ENCODE results near the gene ZNF22.
"Not testable (repeated sequence)": the region's sequence is repeated elsewhere in the genome, so short reads cannot be mapped to it uniquely, and the experiment has no call there.

ZNF22 gene

DNA sequence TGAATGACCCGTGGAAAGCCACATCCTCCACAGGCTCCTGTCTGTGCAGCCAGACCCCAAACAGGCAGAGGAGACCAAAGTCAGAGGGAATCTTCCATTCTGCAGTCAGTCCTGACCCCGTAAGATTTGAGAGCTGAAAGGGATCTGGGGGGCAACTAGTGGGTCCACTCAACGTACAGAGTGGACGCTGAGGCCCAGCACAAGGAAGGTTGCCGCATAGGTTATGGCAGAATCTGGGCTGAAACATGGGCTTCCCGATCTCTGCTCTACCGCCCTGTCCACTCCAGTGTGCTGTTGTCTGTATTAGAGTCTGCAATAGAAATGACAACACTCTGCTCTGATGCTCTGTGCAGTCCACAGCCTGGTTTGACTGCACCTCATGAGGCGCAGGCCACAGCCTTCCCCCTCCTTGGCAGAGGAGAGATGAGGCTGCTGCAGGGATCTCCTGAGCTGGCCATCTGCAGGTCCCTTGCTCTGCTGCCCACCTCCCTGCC lies 7.9 kb upstream of the ZNF22 start:
- DNase-seq = no peak

DNA sequence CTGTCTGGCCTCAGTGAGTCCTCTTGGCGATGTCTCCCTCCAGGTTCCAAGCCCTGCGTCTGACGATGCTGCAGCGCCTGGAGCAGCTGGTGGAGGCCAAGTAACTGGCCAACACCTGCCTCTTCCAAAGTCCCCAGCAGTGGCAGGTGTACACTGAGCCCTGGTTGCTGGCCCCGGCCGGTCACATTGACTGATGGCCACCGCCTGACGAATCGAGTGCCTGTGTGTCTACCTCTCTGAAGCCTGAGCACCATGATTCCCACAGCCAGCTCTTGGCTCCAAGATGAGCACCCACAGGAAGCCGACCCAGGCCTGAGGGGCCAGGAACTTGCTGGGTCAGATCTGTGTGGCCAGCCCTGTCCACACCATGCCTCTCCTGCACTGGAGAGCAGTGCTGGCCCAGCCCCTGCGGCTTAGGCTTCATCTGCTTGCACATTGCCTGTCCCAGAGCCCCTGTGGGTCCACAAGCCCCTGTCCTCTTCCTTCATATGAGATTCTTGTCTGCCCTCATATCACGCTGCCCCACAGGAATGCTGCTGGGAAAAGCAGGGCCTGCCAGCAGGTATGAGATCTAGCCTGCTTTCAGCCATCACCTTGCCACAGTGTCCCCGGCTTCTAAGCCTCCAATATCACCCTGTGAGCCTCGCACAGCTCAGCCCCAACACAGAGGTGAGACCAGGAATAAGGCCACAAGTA lies 7.3 kb upstream of the ZNF22 start:
- no peak for DNase-seq

DNA sequence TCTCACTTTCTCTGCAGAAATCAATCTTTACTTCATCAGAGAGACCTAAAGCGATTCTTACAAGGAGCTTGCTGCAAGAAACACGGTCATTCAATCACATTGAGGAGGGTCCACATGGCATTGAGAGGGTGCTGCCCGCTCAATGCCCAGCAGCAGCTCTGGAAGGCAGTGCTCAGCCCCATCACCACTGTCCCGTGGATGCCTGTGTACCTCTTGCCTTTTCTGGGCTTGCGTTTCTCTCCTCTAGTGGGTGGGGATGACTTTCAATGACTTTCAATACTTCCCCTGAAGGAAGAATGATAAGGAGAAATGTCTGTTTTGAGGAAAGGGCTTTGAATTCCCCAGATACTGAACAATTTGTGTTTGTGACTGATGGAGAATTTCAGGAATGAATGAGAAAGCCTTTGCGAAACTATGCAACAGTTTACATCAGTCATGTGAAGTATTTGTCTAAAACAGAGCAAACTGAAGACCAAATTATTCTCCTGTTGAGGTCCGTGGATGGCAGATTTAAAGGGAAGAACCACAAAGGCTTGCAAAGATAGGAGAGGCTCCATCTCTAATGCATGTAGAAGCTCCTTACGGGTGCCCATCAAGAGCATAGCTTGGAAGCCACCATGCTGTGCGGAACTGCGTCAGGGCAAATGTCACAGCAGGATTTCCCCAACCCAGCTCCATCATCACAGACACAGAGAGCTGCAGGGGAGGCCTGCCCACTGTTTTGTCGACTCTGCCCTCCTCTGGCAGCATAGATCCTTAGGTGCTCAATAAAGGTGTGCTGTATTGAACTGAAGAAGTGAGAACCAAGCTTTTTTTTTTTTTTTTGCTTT lies 6.6 kb upstream of the ZNF22 start:
- no peak for DNase-seq

DNA sequence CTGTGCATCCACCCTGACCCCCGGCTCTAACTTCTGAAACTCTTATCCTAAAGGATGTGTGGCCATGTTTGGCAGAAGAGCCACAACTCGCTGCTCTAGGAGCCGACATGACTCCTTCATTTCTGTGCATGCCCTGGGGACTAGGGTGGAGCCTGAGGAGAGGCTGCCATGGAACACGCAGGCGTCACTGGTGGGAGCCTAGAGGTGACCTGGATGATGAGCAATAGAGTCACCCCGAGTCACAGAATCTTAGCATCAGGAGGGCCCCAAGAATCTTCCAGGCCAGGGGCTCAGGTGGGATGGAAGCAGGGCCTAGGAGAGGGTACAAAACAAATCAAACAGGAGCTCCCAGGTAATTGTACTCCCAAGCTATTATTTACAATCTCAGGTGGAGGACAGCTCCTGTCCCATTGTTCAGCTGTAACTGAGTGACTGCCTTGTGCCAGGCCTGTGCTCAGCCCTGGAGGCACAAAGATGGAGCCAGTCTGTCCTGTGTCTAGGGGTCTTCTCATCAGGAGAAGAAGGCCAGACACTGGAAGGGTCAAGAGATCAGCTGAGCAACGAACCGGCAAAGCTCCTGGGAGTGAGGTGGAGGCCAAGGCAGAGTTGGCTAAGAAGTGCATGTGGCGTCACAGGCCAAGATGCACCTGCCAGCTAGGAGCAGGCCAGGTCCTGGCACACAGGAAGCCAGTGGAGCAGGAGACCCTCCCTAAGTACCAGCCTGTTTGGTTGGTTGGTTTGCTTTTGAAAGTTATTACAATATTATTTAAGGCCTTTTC lies 5.8 kb upstream of the ZNF22 start:
- DNase-seq = no peak

DNA sequence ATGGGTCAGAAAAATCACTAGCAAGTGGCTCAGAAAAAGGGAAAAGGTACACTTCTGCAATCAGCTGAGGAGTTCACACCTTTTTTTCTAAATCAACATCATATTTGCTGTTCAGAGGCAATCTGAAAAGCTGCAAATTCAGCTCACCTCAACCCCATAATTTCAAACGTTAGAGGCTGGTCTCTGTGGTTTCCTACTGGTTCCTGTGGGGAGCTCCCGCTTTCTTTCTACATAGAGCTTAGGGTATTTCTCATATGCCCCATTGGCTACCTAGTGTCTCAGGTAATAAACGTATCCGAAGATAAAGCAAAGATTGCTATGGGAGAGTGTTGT lies 5.2 kb upstream of the ZNF22 start:
- no peak for DNase-seq

DNA sequence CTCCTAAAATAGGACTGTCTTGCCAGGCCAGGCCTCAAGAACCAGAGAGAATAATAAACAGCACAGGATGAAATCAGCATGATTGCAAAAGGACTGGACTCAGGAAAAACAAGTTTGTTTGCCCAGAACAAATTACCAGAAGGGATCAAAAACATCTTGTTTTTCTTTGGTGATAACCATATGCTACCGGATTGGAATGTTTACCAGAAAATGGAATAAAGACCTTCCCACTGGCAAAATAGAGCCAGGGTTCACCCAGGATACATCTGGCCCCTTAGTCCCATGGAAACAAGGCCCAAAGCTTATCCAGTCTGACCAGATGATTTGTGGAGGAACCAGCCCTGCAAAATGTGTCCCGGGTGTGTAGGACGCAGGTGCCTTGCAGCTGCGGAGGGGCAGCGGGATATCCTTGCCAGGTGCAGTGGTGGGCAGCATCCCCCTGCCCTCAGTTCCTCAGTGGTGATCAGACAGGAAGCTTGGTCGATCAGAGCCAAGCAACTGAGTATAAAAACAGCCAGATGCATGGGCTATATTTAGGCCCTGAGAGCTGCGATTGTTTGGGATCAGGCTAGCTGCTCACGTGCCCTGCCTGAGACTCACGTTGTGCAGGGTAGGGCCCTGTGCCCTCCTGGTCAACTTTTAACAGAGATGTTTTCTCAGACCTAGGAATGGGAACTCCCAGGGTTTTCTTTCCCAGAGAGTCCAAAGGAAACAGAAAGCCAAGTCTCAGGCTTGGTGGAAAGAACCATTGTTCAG lies 4.6 kb upstream of the ZNF22 start:
- peak; percentile 49 for DNase-seq

DNA sequence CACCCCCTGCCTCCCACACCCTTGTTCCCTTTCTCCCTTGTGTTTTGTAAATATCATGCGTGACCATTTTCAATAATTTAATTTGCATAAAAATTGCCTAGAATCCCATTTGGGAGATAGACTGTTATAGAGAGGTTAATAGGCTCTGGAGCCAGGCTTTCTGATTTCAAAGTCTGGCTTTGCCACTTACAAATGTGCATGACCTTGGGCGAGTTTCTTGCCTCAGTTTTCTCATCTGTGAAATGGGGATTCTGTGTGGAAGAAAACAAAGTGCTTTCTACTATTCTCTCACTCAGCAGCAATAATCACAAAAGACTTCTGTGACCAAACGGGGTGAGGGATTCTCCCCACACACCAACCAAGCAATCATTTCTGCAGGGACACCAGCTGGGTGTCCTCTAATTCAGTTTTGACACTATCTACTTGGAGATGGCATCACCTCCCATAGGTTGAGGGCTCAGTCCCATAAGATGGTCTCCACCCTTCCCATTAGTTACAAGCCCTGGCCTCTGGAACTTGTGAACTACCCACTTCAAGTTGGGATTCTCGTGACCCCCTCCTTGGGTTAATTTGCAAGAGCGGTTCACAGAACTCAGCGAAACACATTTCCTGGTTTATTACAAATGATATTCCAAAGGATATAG lies 3.5 kb upstream of the ZNF22 start:
- DNase-seq = no peak

DNA sequence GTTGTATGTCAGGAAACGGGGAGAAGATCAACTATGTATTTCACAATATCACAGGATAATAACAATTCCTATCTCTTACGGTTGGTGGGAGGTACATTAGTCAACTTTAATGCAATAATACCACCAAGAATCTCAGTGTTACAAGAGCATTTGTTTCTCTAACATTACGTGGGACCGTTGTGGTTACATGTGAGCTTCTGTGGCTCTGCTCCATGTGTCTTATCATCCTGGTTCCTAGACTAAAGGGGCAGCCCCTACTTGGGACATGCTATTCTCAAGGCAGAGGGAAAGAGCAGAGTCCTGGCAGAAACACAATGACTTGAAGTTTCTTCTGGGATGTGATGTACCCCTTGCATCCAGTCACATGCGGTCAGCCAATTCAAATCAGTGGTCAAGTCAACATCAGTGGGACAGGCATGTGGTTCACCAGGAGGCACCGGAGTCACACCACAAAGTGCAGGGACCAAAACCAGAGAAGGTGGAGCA lies 2.5 kb upstream of the ZNF22 start:
- DNase-seq = peak; percentile 34

DNA sequence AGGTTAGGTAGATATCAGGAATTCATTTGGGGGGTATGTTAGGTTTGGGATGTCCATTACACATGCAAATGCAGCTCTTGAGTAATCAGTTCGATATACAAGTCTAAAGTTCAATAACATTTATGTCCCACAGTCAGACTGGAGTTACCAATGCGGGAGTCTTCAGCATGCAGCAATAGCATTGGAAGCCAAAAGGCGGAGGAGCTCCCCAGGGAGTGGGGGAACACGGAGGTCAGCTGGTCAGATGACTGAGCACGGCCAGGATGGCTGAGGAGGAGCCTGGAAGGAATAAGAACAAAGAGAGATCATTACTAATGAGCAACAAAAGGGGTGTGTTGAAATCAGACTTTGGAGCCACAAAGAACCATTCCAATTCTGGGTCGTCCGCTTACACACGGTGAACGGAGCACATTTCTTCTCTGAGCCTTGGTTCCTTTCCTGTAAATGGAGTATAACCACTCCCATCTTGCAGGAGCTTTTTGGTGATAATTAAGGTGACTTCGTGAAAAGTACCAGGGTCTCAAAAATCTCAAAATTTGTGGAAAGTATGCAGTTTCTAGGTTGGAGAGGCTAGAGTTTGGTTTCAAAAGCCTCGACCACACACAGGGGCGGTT lies 478 bp upstream of the ZNF22 start:
- DNase-seq = peak; percentile 61

DNA sequence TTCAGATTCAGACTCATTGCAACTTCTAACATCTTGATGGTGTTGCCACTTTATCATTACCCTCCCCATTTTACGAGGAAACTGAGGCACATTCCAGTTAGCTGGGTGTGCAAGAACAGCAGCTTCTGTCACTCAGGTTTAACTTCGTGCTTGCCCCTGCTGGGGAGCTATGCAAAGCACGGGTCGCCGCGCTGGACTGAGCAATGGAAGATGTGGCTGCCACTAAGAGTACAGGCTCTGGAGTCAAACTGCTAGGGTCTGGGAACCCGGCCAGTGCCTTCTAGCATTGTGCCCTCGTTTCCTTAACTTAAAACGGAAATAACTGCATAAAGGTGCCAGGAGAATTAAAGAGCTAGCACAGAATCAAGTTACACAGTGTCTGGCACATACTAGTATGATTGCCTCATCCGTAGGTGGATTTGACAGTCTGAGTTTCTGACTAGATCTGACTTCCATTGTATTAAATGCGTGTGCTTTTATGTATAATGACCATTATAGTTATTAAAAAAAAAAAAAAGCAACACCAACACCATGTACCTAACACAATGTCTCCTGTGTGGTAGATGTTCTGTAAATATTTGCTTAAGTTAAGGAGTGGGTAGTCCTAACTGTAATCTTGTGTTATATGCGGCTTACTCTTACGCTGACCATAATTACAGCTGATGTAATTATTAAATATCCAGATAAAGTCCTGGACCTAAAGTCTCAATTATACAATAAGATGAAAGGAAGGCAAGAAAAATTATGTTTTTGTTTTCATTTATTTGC lies 842 bp downstream of the ZNF22 start:
- peak; percentile 79 for DNase-seq

DNA sequence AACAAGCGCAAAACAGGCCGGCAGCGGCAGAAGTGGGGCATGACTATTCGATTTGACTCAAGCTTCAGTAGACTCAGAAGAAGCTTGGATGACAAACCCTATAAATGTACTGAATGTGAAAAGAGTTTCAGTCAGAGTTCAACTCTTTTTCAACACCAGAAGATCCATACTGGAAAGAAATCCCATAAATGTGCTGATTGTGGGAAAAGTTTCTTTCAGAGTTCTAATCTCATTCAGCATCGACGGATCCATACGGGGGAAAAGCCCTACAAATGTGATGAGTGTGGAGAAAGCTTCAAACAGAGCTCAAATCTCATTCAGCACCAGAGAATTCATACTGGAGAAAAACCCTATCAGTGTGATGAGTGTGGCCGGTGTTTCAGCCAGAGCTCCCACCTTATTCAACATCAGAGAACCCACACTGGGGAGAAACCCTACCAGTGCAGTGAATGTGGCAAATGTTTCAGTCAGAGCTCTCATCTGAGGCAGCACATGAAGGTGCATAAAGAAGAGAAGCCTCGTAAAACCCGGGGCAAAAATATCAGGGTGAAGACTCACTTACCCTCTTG lies 2.8 kb downstream of the ZNF22 start:
- DNase-seq = no peak

DNA sequence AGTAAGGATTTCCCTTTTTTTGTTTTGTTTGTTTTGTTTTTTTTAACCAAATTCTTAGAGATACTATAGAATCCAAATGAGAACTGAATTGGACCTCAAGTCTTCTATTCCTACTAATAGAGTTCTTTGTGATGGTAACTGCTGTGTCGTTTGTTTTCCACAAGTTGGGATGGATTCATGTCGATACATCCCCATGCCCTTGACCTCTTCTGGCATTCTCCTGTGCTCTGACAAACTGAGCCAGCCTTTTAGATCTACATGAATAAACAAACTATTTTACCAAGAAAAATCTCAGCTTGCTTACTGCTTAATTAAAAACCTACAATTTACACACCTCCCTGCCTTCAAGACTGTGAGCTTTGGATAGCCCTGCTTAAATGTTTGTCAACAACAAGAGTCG lies 3.9 kb downstream of the ZNF22 start:
- no peak for DNase-seq

DNA sequence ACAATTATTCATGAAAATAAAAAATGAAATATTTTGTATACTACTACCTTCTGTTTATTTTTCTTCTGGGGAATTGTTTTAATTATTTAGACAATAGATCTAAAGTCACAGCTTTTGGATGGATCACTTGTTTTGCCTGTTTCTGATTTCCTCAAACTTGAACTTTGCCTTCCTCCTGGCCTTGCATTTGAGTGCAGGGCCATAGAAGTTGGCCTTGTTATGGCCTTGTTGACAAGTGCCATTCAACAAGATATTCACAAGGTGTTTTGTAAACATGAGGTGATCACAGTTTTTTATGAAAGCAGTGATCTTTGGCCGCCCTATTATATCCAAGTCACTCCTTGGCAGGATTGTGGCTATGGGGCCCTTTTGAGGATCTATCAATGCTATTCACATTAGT lies 4.6 kb downstream of the ZNF22 start:
- no peak for DNase-seq

DNA sequence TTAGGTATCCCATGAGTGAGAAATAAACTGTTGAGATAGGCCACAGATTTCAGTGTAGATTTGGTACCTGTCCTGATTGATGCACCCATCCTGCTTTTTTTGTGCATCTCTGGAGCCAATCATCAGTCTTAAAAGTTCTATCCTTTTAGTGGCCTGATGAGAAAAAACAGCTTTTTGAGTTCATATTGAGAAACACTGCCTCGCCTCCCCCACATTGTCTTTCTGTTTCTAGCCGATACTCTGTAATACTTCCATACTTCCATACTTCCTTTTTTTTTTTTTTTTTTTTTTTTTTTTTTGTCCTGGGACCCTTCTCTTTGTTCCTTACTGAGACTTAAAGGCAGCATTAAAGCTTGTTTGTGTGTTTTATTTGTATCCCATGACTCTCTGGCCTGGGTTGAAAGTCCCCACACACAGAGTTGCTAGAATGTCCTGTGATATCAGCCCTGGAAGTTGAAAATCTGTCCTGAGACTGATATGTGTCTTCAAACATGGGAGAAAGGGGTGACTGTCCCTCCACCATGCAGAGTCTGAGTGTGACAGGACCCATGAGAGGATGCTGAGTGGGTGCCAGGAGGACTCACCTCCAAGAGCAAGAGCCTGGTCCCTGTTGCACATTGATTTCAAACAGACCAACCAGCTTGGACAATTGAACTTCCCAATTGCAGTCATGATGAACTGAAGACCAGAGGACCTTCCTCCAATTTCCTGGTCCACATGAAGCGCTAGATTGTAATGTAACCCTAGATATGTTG lies 5.7 kb downstream of the ZNF22 start:
- no peak for DNase-seq

DNA sequence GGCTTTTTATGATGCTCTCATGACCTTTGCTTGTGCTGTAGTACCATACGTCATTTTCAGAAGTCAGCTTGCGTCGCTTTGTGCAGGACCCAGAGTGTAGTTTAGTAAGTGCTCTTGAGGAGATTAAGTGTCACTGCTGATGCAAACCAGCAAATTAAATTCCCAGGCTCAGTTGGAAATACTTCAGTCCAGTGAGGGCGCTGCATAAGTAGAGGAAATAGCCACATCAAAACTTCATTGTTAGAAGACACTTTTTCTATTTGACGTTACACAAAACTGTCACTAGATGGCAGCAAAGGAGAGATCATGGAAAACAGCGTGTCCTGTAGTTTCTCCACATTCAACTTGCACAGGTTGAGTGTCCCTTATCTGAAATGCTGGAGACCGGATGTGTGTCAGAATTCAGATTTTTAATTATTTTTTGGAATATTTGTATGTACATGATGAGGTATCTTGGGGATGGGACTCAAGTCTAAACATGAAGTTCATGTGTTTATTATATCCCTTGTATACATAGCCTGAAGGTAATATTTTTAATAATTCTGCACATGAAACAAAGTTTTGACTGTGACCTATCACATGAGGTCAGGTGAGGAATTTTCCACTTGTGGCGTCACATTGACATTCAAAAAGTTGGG lies 7.9 kb downstream of the ZNF22 start:
- peak; percentile 43 for DNase-seq

DNA sequence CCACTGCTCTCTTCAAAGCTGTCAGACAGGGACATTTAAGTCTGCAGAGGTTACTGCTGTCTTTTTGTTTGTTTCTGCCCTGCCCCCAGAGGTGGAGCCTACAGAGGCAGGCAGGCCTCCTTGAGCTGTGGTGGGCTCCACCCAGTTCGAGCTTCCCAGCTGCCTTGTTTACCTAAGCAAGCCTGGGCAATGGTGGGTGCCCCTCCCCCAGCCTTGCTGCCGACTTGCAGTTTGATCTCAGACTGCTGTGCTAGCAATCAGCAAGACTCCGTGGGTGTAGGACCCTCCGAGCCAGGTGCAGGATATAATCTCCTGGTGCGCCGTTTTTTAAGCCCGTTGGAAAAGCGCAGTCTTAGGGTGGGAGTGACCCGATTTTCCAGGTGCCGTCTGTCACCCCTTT lies 13.8 kb downstream of the ZNF22 start:
- not testable (repeated sequence) for DNase-seq

DNA sequence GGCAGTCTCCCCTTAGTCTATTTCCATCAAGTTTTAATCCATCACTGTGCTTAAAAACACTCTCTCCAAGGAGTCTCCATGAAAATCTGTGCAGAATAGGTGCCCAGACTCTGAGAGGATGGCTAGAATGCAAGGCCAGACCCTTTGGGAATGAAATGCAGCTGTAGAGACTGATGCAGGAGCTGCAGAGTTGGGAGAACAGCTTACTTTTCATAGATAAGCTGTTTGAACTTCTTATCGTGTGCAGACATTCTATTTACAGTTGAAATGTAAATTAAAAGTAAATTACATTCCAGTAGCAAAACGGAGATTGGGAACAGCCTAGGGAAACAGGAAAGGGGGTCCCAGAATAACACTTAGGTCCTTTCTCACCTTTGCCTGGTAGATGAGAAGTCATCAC lies 14.9 kb downstream of the ZNF22 start:
- no peak for DNase-seq

DNA sequence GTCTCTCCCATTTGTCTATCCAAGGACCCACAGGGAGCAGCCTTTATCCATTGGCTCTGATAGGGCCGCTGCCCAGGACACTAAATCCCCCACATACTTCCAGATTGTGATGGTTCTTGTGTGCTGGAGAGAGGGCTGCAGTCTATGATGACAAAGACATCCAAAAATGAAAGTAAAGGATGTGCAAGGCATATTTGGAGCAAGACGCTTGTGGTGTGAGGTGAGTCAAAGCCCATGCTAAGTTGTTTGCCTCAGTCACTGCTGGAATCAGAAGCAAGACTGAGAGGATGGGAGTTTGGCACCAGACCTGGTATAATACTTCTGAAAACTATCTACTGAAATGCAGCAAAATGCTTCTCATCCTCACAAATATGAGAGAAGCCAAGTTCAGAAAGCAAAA lies 22.7 kb downstream of the ZNF22 start:
- DNase-seq = no peak

DNA sequence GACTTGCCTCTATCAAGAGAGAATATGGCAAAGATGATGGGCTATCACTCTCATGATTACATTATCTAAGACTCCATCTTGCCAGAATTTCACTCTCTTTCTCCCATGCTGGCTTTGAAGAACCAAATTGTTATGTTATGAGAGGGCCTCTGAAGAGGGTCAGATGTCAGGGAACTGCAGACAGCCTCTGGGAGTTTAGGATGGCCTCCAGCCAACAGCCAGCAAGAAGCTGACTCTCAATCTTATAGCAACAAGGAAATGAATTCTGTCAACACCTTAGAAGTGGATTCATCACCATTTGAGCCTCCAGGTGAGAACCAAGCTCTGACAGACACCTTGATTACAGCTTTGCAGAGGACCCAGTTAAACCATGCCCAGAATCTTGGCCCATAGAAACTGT lies 33.6 kb downstream of the ZNF22 start:
- no peak for DNase-seq

Data from left hindlimb (tissue), 1 donor.